ENCODE results near the gene C18orf63.
"Not testable (repeated sequence)": the region's sequence is repeated elsewhere in the genome, so short reads cannot be mapped to it uniquely, and the experiment has no call there.

Gene C18orf63

DNA sequence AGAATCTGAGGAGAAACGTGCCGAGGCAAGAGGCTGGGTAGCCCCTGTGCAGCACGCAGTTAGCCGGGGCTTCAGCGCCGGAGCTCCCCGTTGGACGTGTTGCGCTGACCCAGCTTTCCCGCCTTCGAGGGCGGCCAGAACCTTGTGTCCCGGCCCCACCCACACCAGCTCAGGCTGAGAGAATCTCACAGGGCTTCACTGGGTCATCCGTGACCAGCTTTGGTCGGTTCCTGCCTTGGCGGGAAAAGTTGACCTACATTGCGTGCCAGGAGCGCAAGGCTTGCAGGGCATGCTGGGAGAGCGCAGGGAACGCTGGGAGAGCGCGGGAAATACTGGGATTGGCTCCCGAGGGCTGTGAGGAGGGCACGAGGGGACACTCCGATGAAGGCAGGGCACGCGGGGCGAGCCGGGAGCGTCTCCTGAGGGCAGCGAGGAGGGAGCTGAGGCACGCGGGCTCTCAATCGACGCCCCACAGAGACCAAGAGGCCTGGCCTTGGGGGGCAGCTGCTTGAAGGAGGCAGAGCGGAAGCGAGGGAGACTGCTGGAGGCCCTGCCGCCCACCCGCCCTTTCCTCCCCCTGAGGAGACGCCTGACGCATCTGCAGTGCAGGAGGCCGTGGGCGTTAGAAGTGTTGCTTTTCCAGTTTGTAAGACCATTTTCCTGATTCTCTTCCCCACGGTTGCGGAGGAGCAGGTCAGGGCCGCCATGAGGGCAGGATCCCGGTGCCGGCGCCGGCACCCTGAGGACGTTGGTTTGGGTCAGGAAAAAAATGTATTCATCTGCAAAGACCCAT lies at the start of gene C18orf63:
Gene C18orf63, plus strand, starts transcription at position 376 of the 793 bp plus-strand sequence. CDS start 2,027 bp downstream, outside the sequence.
- DNase-seq (ENCODE audit: low read depth in 2 of 2), result no peak

DNA sequence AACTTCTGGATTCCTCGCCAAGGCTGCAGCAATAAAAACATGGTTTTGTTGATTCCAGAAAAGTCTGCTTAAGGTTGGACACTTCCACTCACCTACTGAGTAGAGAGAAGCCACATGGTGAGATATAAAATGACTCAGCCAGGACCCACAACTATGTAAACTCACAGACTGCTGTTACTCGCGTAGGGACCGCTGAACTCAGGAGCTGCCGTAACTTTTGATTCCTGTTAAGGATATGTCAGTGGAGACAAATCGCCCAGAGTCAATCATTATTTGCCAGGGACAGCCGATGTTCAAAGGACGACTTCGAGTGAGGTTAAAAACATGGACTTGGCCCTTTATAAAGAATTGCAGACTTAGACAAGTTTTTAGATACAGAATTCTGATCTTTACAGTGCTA lies 49.5 kb upstream of the C18orf63 start:
- no peak for DNase-seq (ENCODE audit: low read depth in 2 of 2)

DNA sequence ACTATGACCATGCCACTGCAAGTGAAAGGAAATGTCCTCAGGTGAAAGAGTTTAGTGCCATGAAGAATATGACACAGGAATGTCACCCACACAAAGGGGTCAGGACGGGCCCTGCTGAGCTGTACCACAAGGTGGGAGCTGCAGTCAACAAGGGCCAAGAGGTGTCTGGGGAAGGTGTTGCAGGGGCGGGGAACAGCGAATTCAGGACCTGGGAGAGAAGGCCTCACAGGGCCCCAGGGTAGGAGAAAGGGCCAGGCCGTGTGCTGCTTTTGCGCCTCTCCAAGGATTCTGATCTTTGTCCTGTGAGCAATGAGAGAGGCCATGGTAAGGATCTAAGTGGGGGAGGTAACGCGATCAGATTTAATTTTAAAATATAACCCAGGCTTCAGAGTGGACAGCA lies 47.5 kb upstream of the C18orf63 start:
- DNase-seq (ENCODE audit: low read depth in 2 of 2), result no peak

DNA sequence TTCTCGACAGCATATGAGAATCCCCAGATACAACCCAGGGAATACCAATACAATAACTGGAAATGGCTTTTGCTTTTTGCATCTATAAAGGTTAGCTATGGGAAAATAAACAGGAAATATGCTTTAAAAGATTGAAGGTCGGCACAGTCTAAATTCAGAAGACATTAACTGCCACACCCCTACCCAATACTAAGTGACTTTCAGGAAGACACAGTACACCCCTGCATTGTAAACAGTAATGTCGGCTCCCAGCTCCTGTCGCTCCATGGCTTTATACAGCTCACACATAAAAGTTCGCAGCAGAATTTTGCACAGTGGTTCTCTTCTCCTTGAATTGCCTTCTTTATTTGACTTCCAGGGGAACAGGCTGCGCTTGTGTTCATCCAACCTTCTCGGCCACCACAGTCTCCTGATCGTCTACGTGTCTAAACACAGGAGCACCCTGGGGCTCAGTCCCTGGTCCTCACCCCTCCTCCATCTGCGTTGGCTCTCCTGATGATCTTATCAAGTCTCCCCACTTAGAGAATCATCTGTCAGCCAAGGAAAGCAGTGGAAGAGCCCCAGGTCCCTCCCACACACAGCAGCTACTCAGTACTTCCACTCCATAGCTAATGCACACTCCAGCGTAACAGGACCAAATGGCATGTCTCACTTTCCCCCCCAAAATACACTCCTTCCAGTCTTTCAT lies 46.6 kb upstream of the C18orf63 start:
- no peak for DNase-seq (ENCODE audit: low read depth in 2 of 2)

DNA sequence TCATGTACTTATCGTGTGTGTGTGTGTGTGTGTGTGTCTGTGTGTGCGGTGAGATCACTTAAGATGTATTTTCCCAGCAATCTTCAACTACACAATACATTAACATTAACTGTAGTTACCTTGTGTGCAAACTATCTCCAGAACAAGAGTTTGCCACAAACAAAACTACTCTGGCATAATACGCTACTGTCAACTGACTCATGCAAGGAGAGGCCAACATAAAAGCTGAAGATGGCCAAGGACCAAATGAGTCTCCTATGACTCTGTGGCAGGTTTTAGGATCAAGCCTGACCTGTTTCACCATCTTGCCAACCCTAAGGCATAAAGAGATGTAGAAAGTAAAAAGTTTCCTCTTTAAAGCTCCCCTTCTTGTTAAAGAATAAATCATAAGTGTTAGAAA lies 44.0 kb upstream of the C18orf63 start:
- no peak for DNase-seq (ENCODE audit: low read depth in 2 of 2)

DNA sequence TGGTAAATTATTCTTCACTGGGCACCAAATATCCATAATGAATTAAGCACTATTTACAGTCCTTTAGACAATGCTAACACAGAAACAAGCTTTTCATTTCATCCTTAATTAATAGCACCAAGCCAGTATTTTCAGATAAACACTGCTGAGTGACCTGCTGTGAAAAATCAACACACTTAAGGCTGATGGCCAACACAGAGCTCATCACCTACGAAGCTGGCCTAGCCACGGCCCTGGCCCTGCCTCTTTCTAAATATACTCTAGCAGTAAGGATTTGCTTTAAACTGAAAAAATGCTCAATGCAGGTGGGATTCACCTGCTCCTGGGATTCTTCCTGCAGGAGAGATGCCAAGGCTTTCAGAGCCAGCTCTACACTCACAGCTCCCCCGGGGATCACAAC lies 42.2 kb upstream of the C18orf63 start:
- DNase-seq (ENCODE audit: low read depth in 2 of 2), result no peak

- no peak for DNase-seq (ENCODE audit: low read depth in 2 of 2)
These were observed 40.9 kb upstream of the C18orf63 start for GRCh38 chr18:74274700-74275099.

GRCh38 chr18:74275736-74276135 lies 39.9 kb upstream of the C18orf63 start:
- DNase-seq (ENCODE audit: low read depth in 2 of 2), result no peak

- DNase-seq (ENCODE audit: low read depth in 2 of 2), result no peak
These were observed 39.0 kb upstream of the C18orf63 start for GRCh38 chr18:74276609-74277008.

DNA sequence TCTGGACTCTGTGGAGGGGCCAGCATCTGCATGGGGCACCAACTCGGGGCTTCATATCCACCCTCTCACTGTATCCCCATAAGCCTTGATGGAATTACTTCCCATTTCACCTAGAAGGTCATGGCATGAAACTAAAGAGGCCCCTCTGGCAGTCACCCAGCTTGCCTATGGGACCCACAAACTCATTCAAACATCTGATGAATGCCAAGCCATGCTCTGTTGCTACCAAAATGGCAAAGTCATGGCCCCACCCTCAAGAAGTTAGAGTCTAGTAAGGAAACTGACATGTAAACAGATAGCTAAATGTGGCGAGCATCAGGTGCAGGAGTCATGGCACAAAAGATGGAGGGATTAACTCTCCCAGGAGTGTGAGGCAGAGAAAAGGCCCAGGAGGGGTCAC lies 38.3 kb upstream of the C18orf63 start:
- no peak for DNase-seq (ENCODE audit: low read depth in 2 of 2)

DNA sequence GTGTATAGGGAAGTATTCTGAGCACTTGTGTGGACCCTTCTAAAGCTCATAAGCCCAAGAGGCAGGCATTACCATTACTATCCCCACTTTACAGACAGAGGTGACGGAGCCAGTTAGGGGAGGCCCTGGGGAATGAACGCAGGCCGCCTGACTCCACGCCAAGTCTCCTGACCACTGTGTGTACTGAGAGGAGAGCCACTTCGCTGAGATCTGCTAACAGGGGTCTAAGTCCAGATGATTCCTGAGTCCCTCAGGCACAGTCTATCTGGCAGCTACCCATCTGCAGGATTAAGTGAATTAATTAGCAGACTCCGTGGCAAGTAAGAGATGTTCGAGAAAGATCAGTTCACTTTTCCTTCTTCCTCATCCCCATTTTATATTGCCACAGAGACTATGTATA lies 37.6 kb upstream of the C18orf63 start:
- DNase-seq (ENCODE audit: low read depth in 2 of 2), result no peak

DNA sequence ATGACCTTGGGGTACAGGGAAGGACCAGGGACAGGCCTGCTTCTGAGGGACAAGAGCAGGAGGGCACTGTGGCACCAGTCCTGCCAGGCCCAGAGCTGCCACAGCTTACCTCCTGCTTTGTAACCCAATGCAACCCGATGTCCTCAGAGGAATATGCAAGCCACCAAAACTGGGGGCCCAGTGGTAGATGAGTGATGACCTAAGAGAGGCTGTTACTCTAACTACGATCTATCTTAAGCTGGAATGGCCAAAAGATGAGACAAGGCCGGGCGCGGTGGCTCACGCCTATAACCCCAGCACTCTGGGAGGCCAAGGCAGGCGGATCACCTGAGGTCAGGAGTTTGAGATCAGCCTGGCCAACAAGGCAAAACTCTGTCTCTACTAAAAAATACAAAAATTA lies 36.7 kb upstream of the C18orf63 start:
- no peak for DNase-seq (ENCODE audit: low read depth in 2 of 2)

DNA sequence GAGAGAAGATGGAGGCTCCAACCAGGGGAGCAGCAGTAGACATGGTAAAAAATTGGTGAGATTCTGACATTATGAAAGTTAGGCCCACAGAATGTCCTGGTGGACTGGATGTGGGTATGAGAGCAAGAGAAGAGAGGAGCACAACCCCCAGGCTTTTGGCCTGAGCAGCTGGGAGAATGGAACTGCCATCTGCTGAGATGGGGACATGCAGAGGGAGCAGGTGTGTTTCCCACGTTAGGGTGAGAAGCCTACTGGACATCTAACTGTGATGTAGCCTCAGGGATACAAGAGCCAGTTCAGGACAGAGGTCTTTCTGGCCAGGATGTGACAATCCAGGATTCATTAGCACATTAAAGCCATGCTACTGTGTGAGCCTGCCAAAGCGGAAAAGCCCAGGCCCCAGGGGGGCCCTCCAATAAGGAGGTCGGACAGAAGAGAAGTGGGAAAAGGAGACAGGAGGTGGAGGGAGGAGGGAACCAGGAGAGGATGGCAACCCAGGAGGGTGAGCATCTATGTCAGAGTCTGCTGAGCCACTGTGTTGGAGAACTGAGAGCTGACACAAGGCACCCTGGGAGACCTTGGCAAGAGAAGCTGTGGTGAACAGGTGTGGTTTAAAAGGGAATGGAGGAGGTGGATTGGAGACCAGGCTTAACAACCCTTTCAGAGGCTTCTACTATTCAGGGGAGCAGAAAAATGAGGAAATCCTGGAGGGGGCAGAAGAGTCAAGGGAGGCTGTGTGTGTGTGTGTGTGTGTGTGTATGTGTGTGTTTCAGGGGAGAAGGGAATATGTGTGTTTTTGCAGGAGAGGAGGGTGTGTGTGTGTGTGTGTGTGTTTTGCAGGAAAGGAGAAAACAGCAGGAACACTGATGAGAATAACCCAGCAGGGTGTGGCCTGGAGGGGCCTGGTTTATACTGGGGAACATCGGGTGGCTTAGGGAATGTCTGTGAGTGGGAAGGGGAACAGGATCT lies 34.3 kb upstream of the C18orf63 start:
- no peak for DNase-seq (ENCODE audit: low read depth in 2 of 2)

GRCh38 chr18:74281980-74282754 lies 33.5 kb upstream of the C18orf63 start:
- DNase-seq (ENCODE audit: low read depth in 2 of 2), result no peak

DNA sequence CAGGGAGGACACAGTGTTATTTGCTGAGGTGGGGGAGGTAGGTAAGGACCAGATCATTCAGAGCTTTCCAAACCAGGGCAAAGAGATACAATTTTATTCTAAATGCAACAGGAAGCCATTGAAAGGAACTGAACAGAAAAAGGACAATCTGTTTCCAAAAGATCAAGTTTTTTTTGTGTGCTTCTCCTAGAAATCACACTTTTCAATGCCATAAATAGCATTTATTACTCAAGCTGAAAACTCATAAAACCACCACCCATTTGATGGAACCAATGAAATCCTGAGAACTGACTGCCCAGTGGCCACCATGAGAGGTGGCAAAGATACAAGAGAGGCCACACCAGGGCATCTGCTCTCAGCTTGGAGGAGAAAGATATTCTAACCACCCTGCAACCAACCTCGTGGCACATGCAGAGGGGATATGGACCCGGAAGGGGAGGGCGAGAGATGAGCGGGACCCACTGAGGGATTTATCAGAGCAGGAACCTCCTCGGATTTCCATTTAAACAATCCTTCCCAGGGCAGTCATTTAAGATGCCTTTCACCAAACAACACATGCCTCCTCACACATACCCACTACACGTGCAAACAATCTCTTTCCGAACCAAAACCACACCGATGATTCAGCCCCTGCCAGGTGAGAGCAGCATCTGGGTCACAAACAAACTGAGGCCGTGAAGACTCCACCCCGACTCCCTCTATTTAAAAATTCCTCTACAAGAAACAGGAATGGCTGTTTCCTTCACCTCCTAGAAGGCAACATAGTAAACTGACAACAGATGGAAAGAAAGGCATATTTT lies 32.7 kb upstream of the C18orf63 start:
- no peak for DNase-seq (ENCODE audit: low read depth in 2 of 2)

GRCh38 chr18:74283646-74284045 lies 32.0 kb upstream of the C18orf63 start:
- DNase-seq (ENCODE audit: low read depth in 2 of 2), result no peak

DNA sequence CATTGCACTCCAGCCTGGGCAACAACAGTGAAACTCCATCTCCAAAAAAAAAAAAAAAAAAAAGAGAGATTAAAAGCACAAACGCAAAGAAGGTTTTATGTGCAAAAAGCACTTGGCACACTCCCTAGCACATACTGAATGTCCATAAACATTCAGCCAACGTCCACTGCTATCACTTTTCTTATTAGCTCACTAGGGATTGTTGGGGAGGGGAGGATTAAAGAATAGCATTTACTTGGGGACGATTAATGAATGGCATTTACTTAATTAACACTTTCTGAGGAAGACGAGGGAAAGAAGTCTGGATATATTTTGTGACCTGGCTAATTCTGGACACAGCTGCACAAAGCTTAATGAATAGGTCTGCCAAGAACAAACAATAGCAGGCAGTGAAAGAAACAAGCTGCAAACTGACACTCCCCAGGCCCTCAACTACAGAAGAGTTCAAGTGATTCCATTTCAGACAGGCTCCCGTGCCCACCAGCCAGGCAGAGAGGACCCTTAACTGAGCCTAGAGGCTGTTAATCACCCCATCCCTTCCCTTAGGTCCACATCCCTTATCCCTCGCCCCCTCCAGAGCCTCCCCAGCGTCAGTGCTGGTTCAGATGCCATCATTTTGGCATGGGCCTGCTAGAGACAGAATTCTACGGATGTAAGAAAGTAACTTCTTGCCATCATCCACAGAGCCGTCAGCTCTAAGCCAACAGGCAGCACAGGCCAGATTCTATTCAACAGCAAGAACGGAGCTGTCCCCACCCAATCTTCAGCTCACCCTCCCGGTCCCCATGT lies 31.3 kb upstream of the C18orf63 start:
- DNase-seq (ENCODE audit: low read depth in 2 of 2), result no peak

DNA sequence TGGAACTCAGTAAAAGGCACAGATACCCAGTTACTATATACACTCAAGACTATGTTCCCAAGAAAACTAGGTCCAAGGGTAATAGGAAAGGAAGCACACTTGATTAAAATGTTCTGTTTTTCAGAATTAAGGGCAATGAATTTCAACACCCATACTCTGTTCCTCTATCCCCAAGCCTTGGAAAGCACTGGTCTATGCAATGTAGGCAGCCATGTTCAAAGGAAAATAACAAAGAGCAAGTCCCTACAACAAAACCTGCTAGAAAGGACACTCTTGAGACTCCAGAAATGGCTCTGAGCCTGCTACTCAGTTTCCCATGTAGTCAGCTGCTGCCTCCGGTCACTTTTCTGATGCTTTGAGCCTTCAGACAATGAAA lies 30.7 kb upstream of the C18orf63 start:
- no peak for DNase-seq (ENCODE audit: low read depth in 2 of 2)

GRCh38 chr18:74285583-74285982 lies 30.1 kb upstream of the C18orf63 start:
- not testable (repeated sequence) for DNase-seq (ENCODE audit: low read depth in 2 of 2)
